ENCODE data around the gene PPP1R12A.
"Not testable (repeated sequence)": the region's sequence is repeated elsewhere in the genome, so short reads cannot be mapped to it uniquely, and the experiment has no call there.

PPP1R12A gene

GRCh38 chr12:79841248-79841877 is 93.5 kb downstream of the PPP1R12A start:
- no peak for DNase-seq (ENCODE audit: low spot score)

GRCh38 chr12:79838359-79838758 is 96.5 kb downstream of the PPP1R12A start:
- DNase-seq (ENCODE audit: low spot score), result no peak

- DNase-seq (ENCODE audit: low spot score), result no peak
Measured at GRCh38 chr12:79837575-79837974, 97.3 kb downstream of the PPP1R12A start.

GRCh38 chr12:79835377-79835843 is 99.5 kb downstream of the PPP1R12A start:
- DNase-seq (ENCODE audit: low spot score), result no peak

GRCh38 chr12:79834712-79835376 is 100.1 kb downstream of the PPP1R12A start:
- no peak for DNase-seq (ENCODE audit: low spot score)

GRCh38 chr12:79830440-79830839 is 104.5 kb downstream of the PPP1R12A start:
- no peak for DNase-seq (ENCODE audit: low spot score)

GRCh38 chr12:79828924-79829323 is 106.0 kb downstream of the PPP1R12A start:
- no peak for DNase-seq (ENCODE audit: low spot score)

- no peak for DNase-seq (ENCODE audit: low spot score)
Measured at GRCh38 chr12:79827484-79827883, 107.4 kb downstream of the PPP1R12A start.

GRCh38 chr12:79826267-79827128 is 108.4 kb downstream of the PPP1R12A start:
- DNase-seq (ENCODE audit: low spot score), result no peak

- no peak for DNase-seq (ENCODE audit: low spot score)
Measured at GRCh38 chr12:79822475-79822874, 112.4 kb downstream of the PPP1R12A start.

- no peak for DNase-seq (ENCODE audit: low spot score)
Measured at GRCh38 chr12:79818856-79819255, 116.0 kb downstream of the PPP1R12A start.

- not testable (repeated sequence) for DNase-seq (ENCODE audit: low spot score)
Measured at GRCh38 chr12:79784366-79785065, 150.4 kb downstream of the PPP1R12A start.

GRCh38 chr12:79782172-79782900 is 152.6 kb downstream of the PPP1R12A start:
- no peak for DNase-seq (ENCODE audit: low spot score)

- DNase-seq (ENCODE audit: low spot score), result no peak
Measured at GRCh38 chr12:79778802-79779448, 156.0 kb downstream of the PPP1R12A start.

- DNase-seq (ENCODE audit: low spot score), result no peak
Measured at GRCh38 chr12:79776111-79776510, 158.8 kb downstream of the PPP1R12A start.

GRCh38 chr12:79775355-79776027 is 159.4 kb downstream of the PPP1R12A start:
- DNase-seq (ENCODE audit: low spot score), result no peak

GRCh38 chr12:79773896-79774295 is 161.0 kb downstream of the PPP1R12A start:
- DNase-seq (ENCODE audit: low spot score), result no peak

- no peak for DNase-seq (ENCODE audit: low spot score)
Measured at GRCh38 chr12:79769860-79770485, 164.9 kb downstream of the PPP1R12A start.

GRCh38 chr12:79769189-79769859 is 165.6 kb downstream of the PPP1R12A start:
- DNase-seq (ENCODE audit: low spot score), result no peak

All from HuH-7 (cell line).